ENCODE results near the gene LRRTM2.

The LRRTM2 gene

GRCh38 chr5:138831703-138832102, 43.4 kb downstream of the LRRTM2 start:
- H3K9ac ChIP-seq (ENCODE audit: low read depth, low read length, poor library complexity), result no peak overlapping the region
- DNase-seq (ENCODE audit: low spot score), result no peak
- peaks cover 4% of the 10 kb centered on the region for H3K79me1 ChIP-seq (ENCODE audit: low read depth, low read length)
- no peak overlapping the region for H3K4ac ChIP-seq (ENCODE audit: low read length)
- no peak overlapping the region for H2AK5ac ChIP-seq (ENCODE audit: low read depth, low read length)
- peaks cover 11 to 55% of the 10 kb centered on the region in 2 donors for H3K36me3 ChIP-seq (replicated peaks in 1 of 2; ENCODE audit: control insufficient read depth in 2 of 2, insufficient read depth in 2 of 2, low read length in 2 of 2)
- H3K27me3 ChIP-seq (ENCODE audit: control insufficient read depth in 3 of 3, insufficient read depth in 3 of 3, low read depth in 1 of 3, low read length in 3 of 3), result no peaks in the 10 kb centered on the region
- no peak overlapping the region for H3K14ac ChIP-seq (ENCODE audit: low read length)
- H4K8ac ChIP-seq (ENCODE audit: low read depth, low read length), result no peak overlapping the region
- H3K9me3 ChIP-seq (replicated peaks in 1 of 2; ENCODE audit: control insufficient read depth in 2 of 2, insufficient read depth in 1 of 2, low read depth in 1 of 2, low read length in 2 of 2), result peaks cover 0 to 2% of the 10 kb centered on the region in 2 donors
- H3K4me2 ChIP-seq (ENCODE audit: insufficient read depth, low read length, poor library complexity, severe bottlenecking), result no peak overlapping the region
- no peak overlapping the region for H3K18ac ChIP-seq (ENCODE audit: low read length)
- H2BK5ac ChIP-seq (ENCODE audit: low read length), result no peak overlapping the region
- H2AFZ ChIP-seq (ENCODE audit: low read length), result no peak overlapping the region
- H2BK15ac ChIP-seq (ENCODE audit: low read length), result no peak overlapping the region
- no peak overlapping the region for H3K4me3 ChIP-seq (ENCODE audit: low read length in 2 of 2)
- H2BK120ac ChIP-seq (ENCODE audit: low read depth, low read length), result no peak overlapping the region
- H3K27ac ChIP-seq (replicated peaks; ENCODE audit: low read length), result no peak overlapping the region
- no peak overlapping the region for H4K91ac ChIP-seq (ENCODE audit: low read depth, low read length, poor library complexity)
- H3K23ac ChIP-seq (ENCODE audit: low read depth, low read length, poor library complexity), result no peak overlapping the region
- H3K4me1 ChIP-seq (ENCODE audit: control insufficient read depth in 2 of 2, insufficient read depth in 1 of 2, low read depth in 1 of 2, low read length in 2 of 2), result no peaks in the 10 kb centered on the region
- H2BK12ac ChIP-seq (ENCODE audit: low read length), result no peak overlapping the region

GRCh38 chr5:138829341-138829740, 45.8 kb downstream of the LRRTM2 start:
- no peak overlapping the region for H3K18ac ChIP-seq (ENCODE audit: low read length)
- no peak overlapping the region for H2AFZ ChIP-seq (ENCODE audit: low read length)
- H3K27me3 ChIP-seq (ENCODE audit: control insufficient read depth in 3 of 3, insufficient read depth in 3 of 3, low read depth in 1 of 3, low read length in 3 of 3), result no peaks in the 10 kb centered on the region
- no peak overlapping the region for H3K9ac ChIP-seq (ENCODE audit: low read depth, low read length, poor library complexity)
- H4K91ac ChIP-seq (ENCODE audit: low read depth, low read length, poor library complexity), result no peak overlapping the region
- no peak overlapping the region for H2BK120ac ChIP-seq (ENCODE audit: low read depth, low read length)
- no peak overlapping the region for H3K14ac ChIP-seq (ENCODE audit: low read length)
- DNase-seq (ENCODE audit: low spot score), result no peak
- no peak overlapping the region for H2BK15ac ChIP-seq (ENCODE audit: low read length)
- no CpG with 5 or more reads among the region's 3 CpGs for WGBS, 2 donors (ENCODE audit: extremely low coverage in 2 of 2, insufficient read length in 2 of 2, insufficient replicate concordance in 1 of 2)
- no peak overlapping the region for H2BK12ac ChIP-seq (ENCODE audit: low read length)
- no peak overlapping the region for H3K4ac ChIP-seq (ENCODE audit: low read length)
- H3K27ac ChIP-seq (replicated peaks; ENCODE audit: low read length), result no peak overlapping the region
- no peak overlapping the region for H3K4me3 ChIP-seq (ENCODE audit: low read length in 2 of 2)
- H3K4me1 ChIP-seq (ENCODE audit: control insufficient read depth in 2 of 2, insufficient read depth in 1 of 2, low read depth in 1 of 2, low read length in 2 of 2), result no peaks in the 10 kb centered on the region
- no peak overlapping the region for H2BK5ac ChIP-seq (ENCODE audit: low read length)
- H2AK5ac ChIP-seq (ENCODE audit: low read depth, low read length), result no peak overlapping the region
- H3K4me2 ChIP-seq (ENCODE audit: insufficient read depth, low read length, poor library complexity, severe bottlenecking), result no peak overlapping the region
- H4K8ac ChIP-seq (ENCODE audit: low read depth, low read length), result no peak overlapping the region
- H3K23ac ChIP-seq (ENCODE audit: low read depth, low read length, poor library complexity), result no peak overlapping the region
- peaks cover 0 to 2% of the 10 kb centered on the region in 2 donors for H3K9me3 ChIP-seq (replicated peaks in 1 of 2; ENCODE audit: control insufficient read depth in 2 of 2, insufficient read depth in 1 of 2, low read depth in 1 of 2, low read length in 2 of 2)
- peaks cover 2% of the 10 kb centered on the region for H3K79me1 ChIP-seq (ENCODE audit: low read depth, low read length)
- H3K36me3 ChIP-seq (replicated peaks in 1 of 2; ENCODE audit: control insufficient read depth in 2 of 2, insufficient read depth in 2 of 2, low read length in 2 of 2), result peaks cover 16 to 72% of the 10 kb centered on the region in 2 donors

GRCh38 chr5:138828556-138828955, 46.6 kb downstream of the LRRTM2 start:
- no peak for DNase-seq (ENCODE audit: low spot score)
- H3K9me3 ChIP-seq (replicated peaks in 1 of 2; ENCODE audit: control insufficient read depth in 2 of 2, insufficient read depth in 1 of 2, low read depth in 1 of 2, low read length in 2 of 2), result peaks cover 0 to 2% of the 10 kb centered on the region in 2 donors

GRCh38 chr5:138824924-138825863, 49.9 kb downstream of the LRRTM2 start:
- no peak overlapping the region for H3K4me2 ChIP-seq (ENCODE audit: insufficient read depth, low read length, poor library complexity, severe bottlenecking)
- no peak overlapping the region for H4K8ac ChIP-seq (ENCODE audit: low read depth, low read length)
- no peak for DNase-seq (ENCODE audit: low spot score)
- H3K27me3 ChIP-seq (ENCODE audit: control insufficient read depth in 3 of 3, insufficient read depth in 3 of 3, low read depth in 1 of 3, low read length in 3 of 3), result no peaks in the 10 kb centered on the region
- no peak overlapping the region for H3K27ac ChIP-seq (replicated peaks; ENCODE audit: low read length)
- no peak overlapping the region for H2BK15ac ChIP-seq (ENCODE audit: low read length)
- H3K18ac ChIP-seq (ENCODE audit: low read length), result no peak overlapping the region
- no peak overlapping the region for H4K91ac ChIP-seq (ENCODE audit: low read depth, low read length, poor library complexity)
- H3K4me1 ChIP-seq (ENCODE audit: control insufficient read depth in 2 of 2, insufficient read depth in 1 of 2, low read depth in 1 of 2, low read length in 2 of 2), result no peaks in the 10 kb centered on the region
- peaks cover 16 to 65% of the 10 kb centered on the region in 2 donors for H3K36me3 ChIP-seq (replicated peaks in 1 of 2; ENCODE audit: control insufficient read depth in 2 of 2, insufficient read depth in 2 of 2, low read length in 2 of 2)
- H3K4ac ChIP-seq (ENCODE audit: low read length), result no peak overlapping the region
- H3K14ac ChIP-seq (ENCODE audit: low read length), result no peak overlapping the region
- peaks cover 4% of the 10 kb centered on the region for H3K79me1 ChIP-seq (ENCODE audit: low read depth, low read length)
- H3K9me3 ChIP-seq (replicated peaks in 1 of 2; ENCODE audit: control insufficient read depth in 2 of 2, insufficient read depth in 1 of 2, low read depth in 1 of 2, low read length in 2 of 2), result peaks cover 0 to 2% of the 10 kb centered on the region in 2 donors
- H3K9ac ChIP-seq (ENCODE audit: low read depth, low read length, poor library complexity), result no peak overlapping the region
- no peak overlapping the region for H3K23ac ChIP-seq (ENCODE audit: low read depth, low read length, poor library complexity)
- WGBS, 2 donors (ENCODE audit: extremely low coverage in 2 of 2, insufficient read length in 2 of 2, insufficient replicate concordance in 1 of 2), result no CpG with 5 or more reads among the region's 5 CpGs
- no peak overlapping the region for H2AFZ ChIP-seq (ENCODE audit: low read length)
- no peak overlapping the region for H2BK5ac ChIP-seq (ENCODE audit: low read length)
- no peak overlapping the region for H2BK120ac ChIP-seq (ENCODE audit: low read depth, low read length)
- H3K4me3 ChIP-seq (ENCODE audit: low read length in 2 of 2), result no peak overlapping the region
- H2AK5ac ChIP-seq (ENCODE audit: low read depth, low read length), result no peak overlapping the region
- no peak overlapping the region for H2BK12ac ChIP-seq (ENCODE audit: low read length)

More at GRCh38 chr5:138828556-138828955, 46.6 kb downstream of the LRRTM2 start:
- H2BK120ac ChIP-seq (ENCODE audit: low read depth, low read length), result no peak overlapping the region
- no peak overlapping the region for H3K4ac ChIP-seq (ENCODE audit: low read length)
- no peak overlapping the region for H2AFZ ChIP-seq (ENCODE audit: low read length)
- H2AK5ac ChIP-seq (ENCODE audit: low read depth, low read length), result no peak overlapping the region
- H3K23ac ChIP-seq (ENCODE audit: low read depth, low read length, poor library complexity), result no peak overlapping the region
- no peaks in the 10 kb centered on the region for H3K27me3 ChIP-seq (ENCODE audit: control insufficient read depth in 3 of 3, insufficient read depth in 3 of 3, low read depth in 1 of 3, low read length in 3 of 3)
- H3K4me1 ChIP-seq (ENCODE audit: control insufficient read depth in 2 of 2, insufficient read depth in 1 of 2, low read depth in 1 of 2, low read length in 2 of 2), result no peaks in the 10 kb centered on the region
- H4K91ac ChIP-seq (ENCODE audit: low read depth, low read length, poor library complexity), result no peak overlapping the region
- H3K4me2 ChIP-seq (ENCODE audit: insufficient read depth, low read length, poor library complexity, severe bottlenecking), result no peak overlapping the region
- H2BK15ac ChIP-seq (ENCODE audit: low read length), result no peak overlapping the region
- no peak overlapping the region for H3K4me3 ChIP-seq (ENCODE audit: low read length in 2 of 2)
- H3K27ac ChIP-seq (replicated peaks; ENCODE audit: low read length), result no peak overlapping the region
- no peak overlapping the region for H2BK5ac ChIP-seq (ENCODE audit: low read length)
- no peak overlapping the region for H3K18ac ChIP-seq (ENCODE audit: low read length)
- H3K36me3 ChIP-seq (replicated peaks in 1 of 2; ENCODE audit: control insufficient read depth in 2 of 2, insufficient read depth in 2 of 2, low read length in 2 of 2), result peaks cover 16 to 77% of the 10 kb centered on the region in 2 donors
- no peak overlapping the region for H3K14ac ChIP-seq (ENCODE audit: low read length)
- no peak overlapping the region for H2BK12ac ChIP-seq (ENCODE audit: low read length)
- H3K79me1 ChIP-seq (ENCODE audit: low read depth, low read length), result peaks cover 2% of the 10 kb centered on the region
- WGBS, 2 donors (ENCODE audit: extremely low coverage in 2 of 2, insufficient read length in 2 of 2, insufficient replicate concordance in 1 of 2), result no CpG with 5 or more reads among the region's 4 CpGs
- no peak overlapping the region for H3K9ac ChIP-seq (ENCODE audit: low read depth, low read length, poor library complexity)
- H4K8ac ChIP-seq (ENCODE audit: low read depth, low read length), result no peak overlapping the region

All from neuronal stem cell (in vitro differentiated cells).